ENCODE results near the gene RALGAPA1. TPM values are rescaled to one million over a fixed set of nuclear protein-coding genes. Genes with fewer than 3 reads are reported as not detected.
"Not testable (repeated sequence)": the region's sequence is repeated elsewhere in the genome, so short reads cannot be mapped to it uniquely, and the experiment has no call there.

The RALGAPA1 gene
- polyA plus RNA-seq, 1 donor (not counting 4 experiments of a cell fraction or from before 2014, with no cell fraction given): 12.1 TPM

- DNase-seq (ENCODE audit: low read depth, low spot score): no peak
- Histone ChIP-seq H3K9me1 (ENCODE audit: control insufficient read depth, extremely low read depth, insufficient read depth, low read length) (no peaks in the 10 kb centered on the region), H4K20me1 (ENCODE audit: control insufficient read depth, extremely low read depth, insufficient read depth, low read length) (no peaks in the 10 kb centered on the region), H3K27ac (ENCODE audit: control insufficient read depth, insufficient read depth, low read length) (no peak overlapping the region), H3K4me3 (ENCODE audit: control insufficient read depth in 2 of 3, extremely low read depth in 1 of 3, insufficient read depth in 2 of 3, low read depth in 1 of 3, low read length in 3 of 3) (no peak overlapping the region), H3K9ac (ENCODE audit: control insufficient read depth, extremely low read depth, insufficient read depth, low read length) (no peak overlapping the region), H3K79me2 (ENCODE audit: control insufficient read depth, insufficient read depth, low read length) (no peaks in the 10 kb centered on the region), H3K4me2 (ENCODE audit: control insufficient read depth, extremely low read depth, insufficient read depth, low read depth, low read length) (no peak overlapping the region), H2AFZ (ENCODE audit: control insufficient read depth, low read length) (no peak overlapping the region), H3K9me3 (ENCODE audit: control insufficient read depth, low read depth, low read length) (no peaks in the 10 kb centered on the region), H3K4me1 (ENCODE audit: control insufficient read depth, extremely low read depth, insufficient read depth, low read length) (no peaks in the 10 kb centered on the region), H3K27me3 (ENCODE audit: control insufficient read depth, extremely low read depth, insufficient read depth, low read length) (no peaks in the 10 kb centered on the region), H3K36me3 (ENCODE audit: control insufficient read depth in 2 of 2, extremely low read depth in 1 of 2, insufficient read depth in 2 of 2, low read length in 2 of 2) (no peaks in the 10 kb centered on the region)
- FAIRE-seq: no peak
- no peak for TF ChIP-seq EZH2 (IDR thresholded peaks at IDR 0.05; ENCODE audit: low read length)
- TF ChIP-seq, protein P1, sequence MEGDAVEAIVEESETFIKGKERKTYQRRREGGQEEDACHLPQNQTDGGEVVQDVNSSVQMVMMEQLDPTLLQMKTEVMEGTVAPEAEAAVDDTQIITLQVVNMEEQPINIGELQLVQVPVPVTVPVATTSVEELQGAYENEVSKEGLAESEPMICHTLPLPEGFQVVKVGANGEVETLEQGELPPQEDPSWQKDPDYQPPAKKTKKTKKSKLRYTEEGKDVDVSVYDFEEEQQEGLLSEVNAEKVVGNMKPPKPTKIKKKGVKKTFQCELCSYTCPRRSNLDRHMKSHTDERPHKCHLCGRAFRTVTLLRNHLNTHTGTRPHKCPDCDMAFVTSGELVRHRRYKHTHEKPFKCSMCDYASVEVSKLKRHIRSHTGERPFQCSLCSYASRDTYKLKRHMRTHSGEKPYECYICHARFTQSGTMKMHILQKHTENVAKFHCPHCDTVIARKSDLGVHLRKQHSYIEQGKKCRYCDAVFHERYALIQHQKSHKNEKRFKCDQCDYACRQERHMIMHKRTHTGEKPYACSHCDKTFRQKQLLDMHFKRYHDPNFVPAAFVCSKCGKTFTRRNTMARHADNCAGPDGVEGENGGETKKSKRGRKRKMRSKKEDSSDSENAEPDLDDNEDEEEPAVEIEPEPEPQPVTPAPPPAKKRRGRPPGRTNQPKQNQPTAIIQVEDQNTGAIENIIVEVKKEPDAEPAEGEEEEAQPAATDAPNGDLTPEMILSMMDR (optimal IDR thresholded peaks at IDR 0.05 in 1 of 3, IDR thresholded peaks at IDR 0.05 in 1 of 3, conservative IDR thresholded peaks at IDR 0.05 in 1 of 3; ENCODE audit: extremely low read depth in 1 of 3, insufficient read depth in 2 of 3, low read length in 3 of 3): no peak
- dilution Hi-C loops (cut with MboI; ENCODE audit: extremely low pct_ligation_motif_present, low sequenced_read_pairs): no loop called here
Measured at GRCh38 chr14:35631071-35631805, 177.9 kb downstream of the RALGAPA1 start.

GRCh38 chr14:35628989-35629388 lies 180.1 kb downstream of the RALGAPA1 start:
- Histone ChIP-seq H2AFZ (ENCODE audit: control insufficient read depth, low read length) (no peak overlapping the region), H3K4me1 (ENCODE audit: control insufficient read depth, extremely low read depth, insufficient read depth, low read length) (no peaks in the 10 kb centered on the region), H3K9ac (ENCODE audit: control insufficient read depth, extremely low read depth, insufficient read depth, low read length) (no peak overlapping the region), H4K20me1 (ENCODE audit: control insufficient read depth, extremely low read depth, insufficient read depth, low read length) (no peaks in the 10 kb centered on the region), H3K4me3 (ENCODE audit: control insufficient read depth in 2 of 3, extremely low read depth in 1 of 3, insufficient read depth in 2 of 3, low read depth in 1 of 3, low read length in 3 of 3) (no peak overlapping the region), H3K9me3 (ENCODE audit: control insufficient read depth, low read depth, low read length) (no peaks in the 10 kb centered on the region), H3K4me2 (ENCODE audit: control insufficient read depth, extremely low read depth, insufficient read depth, low read depth, low read length) (no peak overlapping the region), H3K27me3 (ENCODE audit: control insufficient read depth, extremely low read depth, insufficient read depth, low read length) (no peaks in the 10 kb centered on the region), H3K9me1 (ENCODE audit: control insufficient read depth, extremely low read depth, insufficient read depth, low read length) (no peaks in the 10 kb centered on the region), H3K27ac (ENCODE audit: control insufficient read depth, insufficient read depth, low read length) (no peak overlapping the region), H3K79me2 (ENCODE audit: control insufficient read depth, insufficient read depth, low read length) (no peaks in the 10 kb centered on the region), H3K36me3 (ENCODE audit: control insufficient read depth in 2 of 2, extremely low read depth in 1 of 2, insufficient read depth in 2 of 2, low read length in 2 of 2) (no peaks in the 10 kb centered on the region)
- FAIRE-seq (no peak), DNase-seq (ENCODE audit: low read depth, low spot score) (no peak)
- TF ChIP-seq, protein P1 (optimal IDR thresholded peaks at IDR 0.05 in 1 of 3, IDR thresholded peaks at IDR 0.05 in 1 of 3, conservative IDR thresholded peaks at IDR 0.05 in 1 of 3; ENCODE audit: extremely low read depth in 1 of 3, insufficient read depth in 2 of 3, low read length in 3 of 3): no peak
- no peak for TF ChIP-seq EZH2 (IDR thresholded peaks at IDR 0.05; ENCODE audit: low read length)
- dilution Hi-C loops (cut with MboI; ENCODE audit: extremely low pct_ligation_motif_present, low sequenced_read_pairs): no loop called here

DNA sequence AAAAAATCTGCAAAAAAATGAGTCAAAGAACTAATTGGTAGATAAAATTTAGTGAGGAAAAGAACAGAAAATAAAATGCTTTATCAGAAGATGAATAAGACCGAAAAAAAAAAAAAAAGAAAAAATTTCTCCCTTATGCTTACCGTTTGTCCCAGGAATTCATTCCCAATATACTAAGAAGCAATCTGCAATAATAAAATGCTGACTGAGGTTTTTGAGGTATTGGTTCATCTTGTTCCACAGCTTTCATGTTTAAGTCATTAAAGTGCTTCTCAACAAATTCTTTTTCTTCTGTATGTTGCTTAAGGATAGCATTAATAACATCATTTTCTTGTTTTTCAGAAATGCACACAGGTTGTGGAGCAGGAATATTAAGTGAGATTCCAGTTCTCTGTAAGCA lies 182.1 kb downstream of the RALGAPA1 start:
- H3K4me3 ChIP-seq (ENCODE audit: control insufficient read depth in 2 of 3, extremely low read depth in 1 of 3, insufficient read depth in 2 of 3, low read depth in 1 of 3, low read length in 3 of 3); H3K79me2 ChIP-seq (ENCODE audit: control insufficient read depth, insufficient read depth, low read length); dilution Hi-C loops (cut with MboI; ENCODE audit: extremely low pct_ligation_motif_present, low sequenced_read_pairs); H3K9ac ChIP-seq (ENCODE audit: control insufficient read depth, extremely low read depth, insufficient read depth, low read length); H3K4me1 ChIP-seq (ENCODE audit: control insufficient read depth, extremely low read depth, insufficient read depth, low read length); H3K4me2 ChIP-seq (ENCODE audit: control insufficient read depth, extremely low read depth, insufficient read depth, low read depth, low read length); DNase-seq (ENCODE audit: low read depth, low spot score); H3K27me3 ChIP-seq (ENCODE audit: control insufficient read depth, extremely low read depth, insufficient read depth, low read length); H3K27ac ChIP-seq (ENCODE audit: control insufficient read depth, insufficient read depth, low read length); H4K20me1 ChIP-seq (ENCODE audit: control insufficient read depth, extremely low read depth, insufficient read depth, low read length); H3K36me3 ChIP-seq (ENCODE audit: control insufficient read depth in 2 of 2, extremely low read depth in 1 of 2, insufficient read depth in 2 of 2, low read length in 2 of 2); H3K9me1 ChIP-seq (ENCODE audit: control insufficient read depth, extremely low read depth, insufficient read depth, low read length); H2AFZ ChIP-seq (ENCODE audit: control insufficient read depth, low read length); H3K9me3 ChIP-seq (ENCODE audit: control insufficient read depth, low read depth, low read length): not testable (repeated sequence)
- FAIRE-seq: peak; percentile 55

DNA sequence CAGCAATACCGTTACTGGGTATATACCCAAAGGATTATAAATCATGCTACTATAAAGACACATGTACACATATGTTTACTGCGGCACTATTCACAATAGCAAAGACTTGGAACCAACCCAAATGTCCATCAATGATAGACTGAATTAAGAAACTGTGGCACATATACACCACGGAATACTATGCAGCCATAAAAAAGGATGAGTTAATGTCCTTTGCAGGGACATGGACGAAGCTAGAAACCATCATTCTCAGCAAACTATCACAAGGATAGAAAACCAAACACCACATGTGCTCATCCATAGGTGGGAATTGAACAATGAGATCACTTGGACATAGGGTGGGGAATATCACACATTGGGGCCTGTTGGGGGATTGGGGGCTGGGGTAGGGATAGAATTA lies 187.1 kb downstream of the RALGAPA1 start:
- DNase-seq (ENCODE audit: low read depth, low spot score); H3K4me2 ChIP-seq (ENCODE audit: control insufficient read depth, extremely low read depth, insufficient read depth, low read depth, low read length); H4K20me1 ChIP-seq (ENCODE audit: control insufficient read depth, extremely low read depth, insufficient read depth, low read length); H3K4me1 ChIP-seq (ENCODE audit: control insufficient read depth, extremely low read depth, insufficient read depth, low read length); FAIRE-seq; H3K27me3 ChIP-seq (ENCODE audit: control insufficient read depth, extremely low read depth, insufficient read depth, low read length); H3K36me3 ChIP-seq (ENCODE audit: control insufficient read depth in 2 of 2, extremely low read depth in 1 of 2, insufficient read depth in 2 of 2, low read length in 2 of 2); H3K9me3 ChIP-seq (ENCODE audit: control insufficient read depth, low read depth, low read length); H2AFZ ChIP-seq (ENCODE audit: control insufficient read depth, low read length); H3K4me3 ChIP-seq (ENCODE audit: control insufficient read depth in 2 of 3, extremely low read depth in 1 of 3, insufficient read depth in 2 of 3, low read depth in 1 of 3, low read length in 3 of 3); H3K79me2 ChIP-seq (ENCODE audit: control insufficient read depth, insufficient read depth, low read length); H3K9ac ChIP-seq (ENCODE audit: control insufficient read depth, extremely low read depth, insufficient read depth, low read length); H3K9me1 ChIP-seq (ENCODE audit: control insufficient read depth, extremely low read depth, insufficient read depth, low read length); H3K27ac ChIP-seq (ENCODE audit: control insufficient read depth, insufficient read depth, low read length); dilution Hi-C loops (cut with MboI; ENCODE audit: extremely low pct_ligation_motif_present, low sequenced_read_pairs): not testable (repeated sequence)
